GM21723 (cell line): Measurements from ENCODE around the gene PIGS.

Source experiments
- ATAC-seq: cut with Tn5 transposase; IDR thresholded peaks from one replicate; pipeline ENCODE4 v1.9.1; 2021; ENCODE audit warnings: mild to moderate bottlenecking, moderate library complexity; ENCODE audit not compliant: unreplicated experiment

The PIGS gene

GRCh38 chr17:28551421-28552175 is 19.7 kb downstream of the PIGS start:
- no peak for ATAC-seq

- ATAC-seq, result no peak
These were observed 20.5 kb downstream of the PIGS start for GRCh38 chr17:28550858-28551257.

- no peak for ATAC-seq
These were observed 21.8 kb downstream of the PIGS start for GRCh38 chr17:28549236-28550132.

GRCh38 chr17:28548417-28549130 is 22.8 kb downstream of the PIGS start:
- no peak for ATAC-seq

- ATAC-seq, result peak; percentile 41
These were observed 23.5 kb downstream of the PIGS start for GRCh38 chr17:28547623-28548416.

GRCh38 chr17:28547096-28547622 is 24.2 kb downstream of the PIGS start:
- ATAC-seq, result no peak

- no peak for ATAC-seq
These were observed 25.4 kb downstream of the PIGS start for GRCh38 chr17:28545787-28546415.

- ATAC-seq, result no peak
These were observed 26.2 kb downstream of the PIGS start for GRCh38 chr17:28545141-28545503.

- no peak for ATAC-seq
These were observed 26.8 kb downstream of the PIGS start for GRCh38 chr17:28544402-28545140.

- ATAC-seq, result no peak
These were observed 29.9 kb downstream of the PIGS start for GRCh38 chr17:28541439-28541838.

GRCh38 chr17:28540231-28540630 is 31.1 kb downstream of the PIGS start:
- no peak for ATAC-seq

GRCh38 chr17:28538296-28538895 is 32.9 kb downstream of the PIGS start:
- ATAC-seq, result no peak

GRCh38 chr17:28537219-28537610 is 34.1 kb downstream of the PIGS start:
- no peak for ATAC-seq

GRCh38 chr17:28536532-28537218 is 34.6 kb downstream of the PIGS start:
- no peak for ATAC-seq

- ATAC-seq, result no peak
These were observed 36.5 kb downstream of the PIGS start for GRCh38 chr17:28534740-28535375.

GRCh38 chr17:28533091-28533807 is 38.1 kb downstream of the PIGS start:
- ATAC-seq, result no peak
